HEK293 (cell line): ENCODE results near the gene GOLGA2.

ENCODE experiments used
- CTCF ChIA-PET: fragments of 350-600 bp; formaldehyde crosslinking; extraction: SDS; loops from one replicate; lab custom pipeline; 2021; ENCODE audit warnings: antibody characterized with exemption; lab: Yijun Ruan, JAX
- POLR2A ChIA-PET: fragments of 300-600 bp; formaldehyde crosslinking; extraction: SDS; loops from one replicate; lab custom pipeline; 2020; ENCODE audit warnings: antibody characterized with exemption, inconsistent platforms; lab: Yijun Ruan, JAX
- H3K27ac ChIP-seq: fragments of 200-500 bp; sonication (Bioruptor generic); 2 replicates; pipeline ENCODE4 v1.5.1; 2014; ENCODE audit warnings: low read depth, low read length, control low read depth, inconsistent platforms; ENCODE audit errors: extremely low read depth
- H3K36me3 ChIP-seq, 2 experiments: fragments of 200-500 bp in 1 of 2; sonication (Bioruptor generic) in 1 of 2; 1 replicate in 1 of 2; 2 replicates in 1 of 2; pipeline ENCODE4 v1.5.1; 2014 to 2017; ENCODE audit warnings: inconsistent platforms in 2 of 2, low read length in 2 of 2; ENCODE audit not compliant: control insufficient read depth in 2 of 2, insufficient read depth in 1 of 2
- H3K4me1 ChIP-seq: fragments of 200-500 bp; sonication (Bioruptor generic); 2 replicates; pipeline ENCODE4 v1.5.1; 2014; ENCODE audit warnings: mild to moderate bottlenecking, low read length, inconsistent platforms; ENCODE audit not compliant: control insufficient read depth, insufficient read depth
- H3K4me3 ChIP-seq: 2 replicates; pipeline ENCODE4 v1.5.1; 2011; ENCODE audit warnings: low read depth, mild to moderate bottlenecking, control low read depth, low read length, moderate library complexity
- H3K9me3 ChIP-seq: fragments of 200-500 bp; sonication (Bioruptor generic); 2 replicates; pipeline ENCODE4 v1.5.1; 2014; ENCODE audit warnings: low read depth, low read length, inconsistent platforms; ENCODE audit not compliant: control insufficient read depth, insufficient read depth
- GLI4 ChIP-seq: fragments of 450-650 bp; formaldehyde crosslinking; IDR thresholded peaks from 2 replicates; pipeline ENCODE4 v1.5.1; 2016; ENCODE audit warnings: missing biosample characterization, missing genetic modification characterization
- KLF10 ChIP-seq: fragments of 450-650 bp; IDR thresholded peaks from 2 replicates; pipeline ENCODE4 v1.5.1; 2018; ENCODE audit warnings: missing biosample characterization, mild to moderate bottlenecking, missing genetic modification characterization
- SALL2 ChIP-seq: fragments of 450-650 bp; formaldehyde crosslinking; IDR thresholded peaks from 2 replicates; pipeline ENCODE4 v1.5.0; 2017; ENCODE audit warnings: missing biosample characterization, mild to moderate bottlenecking, missing genetic modification characterization, borderline replicate concordance
- YY2 ChIP-seq: fragments of 450-650 bp; formaldehyde crosslinking; IDR thresholded peaks from 2 replicates; pipeline ENCODE4 v1.5.1; 2016; ENCODE audit warnings: missing biosample characterization, missing genetic modification characterization
- ZNF248 ChIP-seq: fragments of 450-650 bp; formaldehyde crosslinking; IDR thresholded peaks from 2 replicates; pipeline ENCODE4 v1.5.1; 2017; ENCODE audit warnings: missing biosample characterization, missing genetic modification characterization
- ZNF48 ChIP-seq: fragments of 450-650 bp; formaldehyde crosslinking; IDR thresholded peaks from 2 replicates; pipeline ENCODE4 v1.5.1; 2016; ENCODE audit warnings: missing biosample characterization, missing genetic modification characterization
- ZNF621 ChIP-seq: fragments of 450-650 bp; formaldehyde crosslinking; IDR thresholded peaks from 2 replicates; pipeline ENCODE4 v1.5.1; 2017; ENCODE audit warnings: missing biosample characterization, missing genetic modification characterization
- ZNF626 ChIP-seq: fragments of 450-650 bp; sonication (Bioruptor Pico); formaldehyde crosslinking; IDR thresholded peaks from 2 replicates; pipeline ENCODE4 v1.5.1; 2018; ENCODE audit warnings: missing biosample characterization, missing genetic modification characterization, inconsistent platforms
- ZNF654 ChIP-seq: fragments of 450-650 bp; formaldehyde crosslinking; IDR thresholded peaks from 2 replicates; pipeline ENCODE4 v1.5.1; 2016; ENCODE audit warnings: low read depth, missing biosample characterization, missing genetic modification characterization
- ZNF664 ChIP-seq: fragments of 450-650 bp; formaldehyde crosslinking; IDR thresholded peaks from 2 replicates; pipeline ENCODE4 v1.5.1; 2016; ENCODE audit warnings: missing biosample characterization, missing genetic modification characterization
- ZNF768 ChIP-seq: fragments of 450-650 bp; formaldehyde crosslinking; IDR thresholded peaks from 2 replicates; pipeline ENCODE4 v1.5.1; 2018; ENCODE audit warnings: missing biosample characterization, mild to moderate bottlenecking, missing genetic modification characterization
- ZXDB ChIP-seq: fragments of 450-650 bp; formaldehyde crosslinking; IDR thresholded peaks from 2 replicates; pipeline ENCODE4 v1.5.1; 2016; ENCODE audit warnings: missing biosample characterization, missing genetic modification characterization
- TF ChIP-seq, protein P1 (sequence below): fragments of 450-650 bp; formaldehyde crosslinking; IDR thresholded peaks from 2 replicates; pipeline ENCODE4 v1.5.1; 2017; ENCODE audit warnings: missing biosample characterization, mild to moderate bottlenecking, missing genetic modification characterization, moderate library complexity
- TF ChIP-seq, protein P2 (sequence below): fragments of 450-650 bp; formaldehyde crosslinking; IDR thresholded peaks from 2 replicates; pipeline ENCODE4 v1.5.1; 2016; ENCODE audit warnings: missing biosample characterization, missing genetic modification characterization
- TF ChIP-seq, protein P3 (sequence below): fragments of 450-650 bp; formaldehyde crosslinking; IDR thresholded peaks from 2 replicates; pipeline ENCODE4 v1.5.1; 2016; ENCODE audit warnings: missing biosample characterization, missing genetic modification characterization

The GOLGA2 gene

DNA sequence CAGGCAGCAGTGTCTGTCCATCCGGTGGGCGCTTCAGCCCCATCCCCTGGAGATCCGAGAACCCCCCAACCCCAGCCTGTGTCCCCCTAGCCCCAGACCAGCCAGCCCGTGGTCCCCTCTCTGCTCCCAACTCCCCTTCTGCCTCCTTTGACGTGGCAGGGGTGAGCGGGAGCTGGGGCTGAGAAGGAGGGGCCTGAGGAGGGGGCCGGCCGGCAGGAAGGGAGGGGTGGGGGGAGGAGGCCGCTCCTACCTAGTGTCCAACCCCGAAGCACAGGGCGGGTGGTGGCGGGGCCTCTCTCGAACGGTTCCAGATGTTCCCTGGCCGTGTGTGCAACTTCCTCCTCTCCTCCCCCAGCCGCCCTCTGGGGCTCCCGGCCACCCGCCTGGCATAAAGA is 31.0 kb downstream of the GOLGA2 start:
- CTCF ChIA-PET = no interaction called here
- H3K36me3 ChIP-seq = peaks cover 0 to 20% of the 10 kb centered on the region in 2 experiments; a peak in 1 of 3 replicates
- TF ChIP-seq ZNF664 (tag by site-specific recombination) (no peak), ZXDB (tag by site-specific recombination) (no peak)
- TF ChIP-seq, protein P1, sequence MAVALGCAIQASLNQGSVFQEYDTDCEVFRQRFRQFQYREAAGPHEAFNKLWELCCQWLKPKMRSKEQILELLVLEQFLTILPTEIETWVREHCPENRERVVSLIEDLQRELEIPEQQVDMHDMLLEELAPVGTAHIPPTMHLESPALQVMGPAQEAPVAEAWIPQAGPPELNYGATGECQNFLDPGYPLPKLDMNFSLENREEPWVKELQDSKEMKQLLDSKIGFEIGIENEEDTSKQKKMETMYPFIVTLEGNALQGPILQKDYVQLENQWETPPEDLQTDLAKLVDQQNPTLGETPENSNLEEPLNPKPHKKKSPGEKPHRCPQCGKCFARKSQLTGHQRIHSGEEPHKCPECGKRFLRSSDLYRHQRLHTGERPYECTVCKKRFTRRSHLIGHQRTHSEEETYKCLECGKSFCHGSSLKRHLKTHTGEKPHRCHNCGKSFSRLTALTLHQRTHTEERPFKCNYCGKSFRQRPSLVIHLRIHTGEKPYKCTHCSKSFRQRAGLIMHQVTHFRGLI (tag by site-specific recombination) = no peak
- TF ChIP-seq, all 188 proteins: peak for 0
- H3K27ac ChIP-seq = no peak overlapping the region
- H3K4me3 ChIP-seq = no peak overlapping the region
- no peaks in the 10 kb centered on the region for H3K9me3 ChIP-seq
- H3K4me1 ChIP-seq = no peaks in the 10 kb centered on the region
- POLR2A ChIA-PET = no interaction called here

DNA sequence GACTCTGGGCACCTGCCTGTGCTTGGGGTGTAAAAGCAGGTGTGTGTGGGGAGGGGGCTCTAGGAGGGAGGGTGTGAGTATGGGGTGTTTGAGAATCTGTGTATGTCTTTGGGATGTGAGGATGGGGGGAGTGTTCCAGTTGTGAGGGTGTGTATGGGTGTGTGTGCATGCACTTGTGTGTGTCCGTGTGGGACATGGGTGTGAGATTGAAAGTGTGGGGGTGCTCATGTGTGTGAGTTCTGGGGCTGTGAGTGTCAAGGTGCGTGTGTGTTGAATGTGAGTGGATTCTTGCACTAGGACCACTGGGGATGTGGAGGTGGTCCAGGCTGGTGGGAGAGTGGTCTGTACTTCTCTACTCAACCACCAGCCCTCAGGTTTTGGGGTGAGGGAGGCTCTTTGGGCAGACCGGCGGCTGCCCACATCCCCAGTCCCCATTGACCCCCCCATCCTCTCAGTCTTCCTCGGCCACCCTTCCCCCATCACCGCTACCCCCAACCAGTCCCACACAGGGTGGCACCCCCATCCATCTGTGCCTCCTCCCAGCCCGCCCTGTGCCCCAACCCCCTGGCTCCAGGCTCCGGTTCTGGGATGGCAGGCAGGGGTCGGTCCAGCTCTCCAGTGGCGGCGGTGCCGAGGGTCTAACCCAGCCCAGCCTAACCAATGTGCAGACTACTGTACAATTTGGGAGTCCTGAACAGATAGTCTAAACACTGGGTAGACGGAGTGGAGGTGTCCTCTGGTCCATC is 31.5 kb downstream of the GOLGA2 start:
- ChIA-PET CTCF (interaction anchor here (0.6 kb wide), 1 partner anchor 127 kb away, joined by 3 read pairs; no protein-coding TSS in a partner anchor), POLR2A (no interaction called here)
- no peak overlapping the region for H3K27ac ChIP-seq
- peaks cover 0 to 26% of the 10 kb centered on the region in 2 experiments; a peak in 1 of 3 replicates for H3K36me3 ChIP-seq
- TF ChIP-seq KLF10 (tag by site-specific recombination) (no peak), ZNF48 (tag by site-specific recombination) (no peak), ZNF768 (tag by site-specific recombination) (no peak), GLI4 (tag by site-specific recombination) (no peak), YY2 (no peak), SALL2 (no peak), ZNF626 (no peak), ZNF654 (tag by site-specific recombination) (no peak), ZNF621 (no peak), ZNF248 (tag by site-specific recombination) (no peak)
- TF ChIP-seq, protein P2, sequence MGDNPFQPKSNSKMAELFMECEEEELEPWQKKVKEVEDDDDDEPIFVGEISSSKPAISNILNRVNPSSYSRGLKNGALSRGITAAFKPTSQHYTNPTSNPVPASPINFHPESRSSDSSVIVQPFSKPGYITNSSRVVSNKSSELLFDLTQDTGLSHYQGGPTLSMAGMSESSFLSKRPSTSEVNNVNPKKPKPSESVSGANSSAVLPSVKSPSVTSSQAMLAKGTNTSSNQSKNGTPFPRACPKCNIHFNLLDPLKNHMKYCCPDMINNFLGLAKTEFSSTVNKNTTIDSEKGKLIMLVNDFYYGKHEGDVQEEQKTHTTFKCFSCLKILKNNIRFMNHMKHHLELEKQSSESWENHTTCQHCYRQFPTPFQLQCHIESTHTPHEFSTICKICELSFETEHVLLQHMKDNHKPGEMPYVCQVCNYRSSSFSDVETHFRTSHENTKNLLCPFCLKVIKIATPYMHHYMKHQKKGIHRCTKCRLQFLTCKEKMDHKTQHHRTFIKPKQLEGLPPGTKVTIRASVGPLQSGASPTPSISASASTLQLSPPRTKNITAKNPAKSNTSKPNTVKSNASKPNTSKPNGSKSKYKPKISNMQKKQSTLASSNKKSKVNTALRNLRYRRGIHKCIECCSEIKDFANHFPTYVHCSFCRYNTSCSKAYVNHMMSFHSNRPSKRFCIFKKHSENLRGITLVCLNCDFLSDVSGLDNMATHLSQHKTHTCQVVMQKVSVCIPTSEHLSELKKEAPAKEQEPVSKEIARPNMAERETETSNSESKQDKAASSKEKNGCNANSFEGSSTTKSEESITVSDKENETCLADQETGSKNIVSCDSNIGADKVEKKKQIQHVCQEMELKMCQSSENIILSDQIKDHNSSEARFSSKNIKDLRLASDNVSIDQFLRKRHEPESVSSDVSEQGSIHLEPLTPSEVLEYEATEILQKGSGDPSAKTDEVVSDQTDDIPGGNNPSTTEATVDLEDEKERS (tag by site-specific recombination) = no peak
- TF ChIP-seq, protein P3, sequence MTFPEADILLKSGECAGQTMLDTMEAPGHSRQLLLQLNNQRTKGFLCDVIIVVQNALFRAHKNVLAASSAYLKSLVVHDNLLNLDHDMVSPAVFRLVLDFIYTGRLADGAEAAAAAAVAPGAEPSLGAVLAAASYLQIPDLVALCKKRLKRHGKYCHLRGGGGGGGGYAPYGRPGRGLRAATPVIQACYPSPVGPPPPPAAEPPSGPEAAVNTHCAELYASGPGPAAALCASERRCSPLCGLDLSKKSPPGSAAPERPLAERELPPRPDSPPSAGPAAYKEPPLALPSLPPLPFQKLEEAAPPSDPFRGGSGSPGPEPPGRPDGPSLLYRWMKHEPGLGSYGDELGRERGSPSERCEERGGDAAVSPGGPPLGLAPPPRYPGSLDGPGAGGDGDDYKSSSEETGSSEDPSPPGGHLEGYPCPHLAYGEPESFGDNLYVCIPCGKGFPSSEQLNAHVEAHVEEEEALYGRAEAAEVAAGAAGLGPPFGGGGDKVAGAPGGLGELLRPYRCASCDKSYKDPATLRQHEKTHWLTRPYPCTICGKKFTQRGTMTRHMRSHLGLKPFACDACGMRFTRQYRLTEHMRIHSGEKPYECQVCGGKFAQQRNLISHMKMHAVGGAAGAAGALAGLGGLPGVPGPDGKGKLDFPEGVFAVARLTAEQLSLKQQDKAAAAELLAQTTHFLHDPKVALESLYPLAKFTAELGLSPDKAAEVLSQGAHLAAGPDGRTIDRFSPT = no peak
- H3K4me3 ChIP-seq = no peak overlapping the region
- H3K9me3 ChIP-seq = no peaks in the 10 kb centered on the region
- H3K4me1 ChIP-seq = no peaks in the 10 kb centered on the region
